Measurements from ENCODE around the gene SEPTIN10.
"Not testable (repeated sequence)": the region's sequence is repeated elsewhere in the genome, so short reads cannot be mapped to it uniquely, and the experiment has no call there.

The SEPTIN10 gene

DNA sequence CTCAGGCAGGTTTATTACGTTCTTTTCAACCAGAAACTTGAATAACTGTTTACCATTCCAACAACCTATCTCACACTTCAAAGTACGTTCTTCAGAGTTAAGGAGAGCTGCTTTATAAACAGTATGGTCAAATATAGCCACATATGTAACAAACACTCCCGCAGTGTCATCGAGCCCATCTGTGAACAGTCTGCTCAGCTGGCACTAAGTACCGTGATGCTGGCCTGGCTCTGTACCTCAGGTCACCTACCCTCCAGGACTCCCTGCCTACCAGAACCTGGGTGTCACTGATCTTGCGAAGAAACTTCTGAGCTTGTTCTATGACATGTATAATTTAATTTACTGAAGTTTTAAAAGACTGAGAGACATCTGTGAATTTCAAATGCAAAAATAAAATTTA is 71.4 kb downstream of the SEPTIN10 start:
- DNase-seq, result no peak

DNA sequence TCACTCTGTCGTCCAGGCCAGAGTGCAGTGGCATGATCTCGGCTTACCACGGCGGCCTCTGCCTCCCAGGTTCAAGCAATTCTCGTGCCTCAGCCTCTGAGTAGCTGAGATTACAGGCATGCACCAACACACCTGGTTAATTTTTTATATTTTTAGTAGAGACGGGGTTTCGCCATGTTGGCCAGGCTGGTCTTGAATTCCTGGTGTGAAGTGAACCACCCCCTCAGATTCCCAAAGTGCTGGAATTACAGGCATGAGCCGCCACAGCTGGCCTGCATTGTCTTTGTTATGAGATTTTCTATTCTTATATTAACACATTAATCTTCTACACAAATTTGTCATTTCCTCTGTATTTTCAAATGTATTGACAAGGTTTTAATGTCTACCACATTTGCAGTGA is 75.2 kb downstream of the SEPTIN10 start:
- DNase-seq, result no peak

DNA sequence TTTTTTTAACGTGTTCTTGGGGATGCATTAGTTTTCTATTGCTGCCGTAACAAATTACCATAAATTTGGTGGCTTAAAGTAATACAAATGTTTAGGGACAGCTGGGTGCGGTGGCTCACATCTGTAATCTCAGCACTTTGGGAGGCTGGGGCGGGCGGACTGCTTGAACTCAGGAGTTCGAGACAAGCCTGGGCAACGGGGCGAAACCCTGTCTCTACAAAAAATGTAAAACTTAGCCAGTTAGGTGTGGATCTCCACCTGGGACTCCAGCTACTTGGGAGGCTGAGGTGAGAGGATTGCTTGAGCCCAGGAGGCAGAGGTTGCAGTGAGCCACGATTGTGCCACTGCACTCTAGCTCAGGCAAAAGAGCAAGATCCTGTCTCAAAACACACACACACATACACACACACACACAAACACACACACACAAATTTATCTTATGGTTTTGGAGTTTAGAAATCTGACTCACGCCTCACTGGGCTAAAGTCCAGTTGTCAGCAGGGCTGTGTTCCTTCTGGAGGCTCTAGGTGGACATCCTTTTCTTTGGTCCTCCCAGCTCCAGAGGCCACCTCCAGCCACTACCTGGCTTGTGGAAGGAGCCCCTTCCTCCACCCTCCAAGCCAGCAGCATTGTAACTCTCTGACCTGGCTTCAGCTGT is 76.1 kb downstream of the SEPTIN10 start:
- no peak for DNase-seq

GRCh38 chr2:109536556-109536955 is 77.2 kb downstream of the SEPTIN10 start:
- DNase-seq, result not testable (repeated sequence)

DNA sequence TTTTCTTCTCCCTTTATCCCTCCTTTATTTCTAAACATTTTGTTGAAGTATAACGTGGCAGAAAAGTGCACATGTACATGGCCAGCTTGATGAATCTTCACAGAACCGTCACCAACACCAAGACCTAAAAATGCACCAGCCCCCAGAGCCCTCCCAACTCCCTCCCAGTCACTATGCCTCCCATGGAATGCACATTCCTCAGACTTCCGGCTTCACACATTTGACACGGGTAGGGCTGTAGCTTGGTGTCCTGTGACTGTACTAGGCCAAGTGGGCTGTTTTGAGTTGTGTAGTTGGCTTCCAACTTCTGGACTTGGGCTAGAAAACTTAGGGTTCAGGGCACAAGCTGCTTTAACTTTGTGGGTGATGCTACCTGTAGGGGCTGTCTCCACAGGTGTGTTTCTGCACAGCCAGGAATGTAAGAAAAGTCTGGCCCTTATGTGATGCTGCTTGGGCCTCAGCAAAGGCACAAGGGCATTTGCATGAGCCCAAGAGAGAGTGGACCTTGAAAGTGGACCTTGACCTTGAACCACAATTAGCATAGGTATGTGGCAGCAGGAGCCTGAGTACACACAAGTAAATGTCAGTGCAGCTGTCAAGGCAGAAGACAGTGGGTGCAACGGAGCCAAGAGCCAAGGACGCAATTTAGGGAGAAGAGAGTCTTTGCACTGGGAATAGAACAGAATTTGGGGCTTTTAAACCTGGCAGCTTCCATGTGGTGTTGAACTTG is 78.4 kb downstream of the SEPTIN10 start:
- DNase-seq, result no peak

DNA sequence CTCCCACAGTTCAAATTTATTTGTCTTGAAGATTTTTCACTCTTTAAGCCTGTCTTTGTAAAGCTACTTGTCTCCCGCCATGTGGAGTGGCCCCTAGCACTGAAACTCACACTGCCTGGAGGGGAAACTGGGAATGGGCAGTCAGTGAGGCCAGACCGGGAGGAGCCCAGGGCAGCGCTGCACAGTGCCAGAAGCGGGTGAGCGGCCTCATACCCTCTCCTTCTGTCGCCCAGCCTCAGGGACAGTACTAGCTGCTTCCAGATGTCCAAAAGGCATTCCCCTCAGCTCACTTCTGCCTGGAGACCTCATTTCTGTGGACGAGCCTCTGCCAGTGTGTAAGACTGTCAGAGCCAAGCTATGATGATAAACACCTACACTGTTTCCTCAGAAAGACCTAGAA is 79.9 kb downstream of the SEPTIN10 start:
- no peak for DNase-seq

DNA sequence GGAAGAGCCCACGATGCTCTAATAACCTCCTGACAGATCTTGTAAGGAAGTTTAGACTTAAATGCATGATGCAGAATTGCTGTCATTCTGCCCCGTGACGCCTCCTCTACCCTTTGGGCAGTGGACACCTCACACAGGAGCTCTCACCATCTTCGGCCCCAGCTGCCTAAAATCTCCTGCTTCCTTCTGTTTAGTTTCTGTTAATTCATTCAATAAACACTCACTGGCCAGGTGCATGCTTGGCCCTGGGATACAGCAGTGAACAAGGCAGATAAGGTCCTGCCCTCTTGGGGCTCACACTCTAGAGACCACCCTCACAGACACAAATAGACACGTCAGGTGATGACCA is 81.1 kb downstream of the SEPTIN10 start:
- DNase-seq, result no peak

- DNase-seq, result no peak
Observed at GRCh38 chr2:109531896-109532727, 81.7 kb downstream of the SEPTIN10 start.

DNA sequence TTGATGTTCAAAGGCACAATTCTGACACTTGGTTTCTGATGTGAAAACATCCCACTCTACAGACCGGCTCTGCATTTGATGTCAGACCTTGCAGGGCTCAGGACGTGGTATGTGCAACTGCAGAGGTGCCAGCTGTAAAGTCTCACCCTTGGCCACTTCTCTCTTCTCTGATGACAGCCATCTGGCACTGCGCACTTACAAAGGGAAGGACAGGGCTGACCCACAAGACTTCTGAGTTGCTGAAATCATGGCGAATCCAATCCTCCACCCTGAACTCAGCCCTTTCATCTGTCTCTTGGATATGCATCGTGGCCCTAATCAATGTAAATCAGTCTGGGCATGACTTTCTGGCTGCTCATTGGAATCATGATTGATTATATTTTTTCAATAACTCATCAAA is 82.5 kb downstream of the SEPTIN10 start:
- no peak for DNase-seq

GRCh38 chr2:109530712-109531111 is 83.1 kb downstream of the SEPTIN10 start:
- no peak for DNase-seq

DNA sequence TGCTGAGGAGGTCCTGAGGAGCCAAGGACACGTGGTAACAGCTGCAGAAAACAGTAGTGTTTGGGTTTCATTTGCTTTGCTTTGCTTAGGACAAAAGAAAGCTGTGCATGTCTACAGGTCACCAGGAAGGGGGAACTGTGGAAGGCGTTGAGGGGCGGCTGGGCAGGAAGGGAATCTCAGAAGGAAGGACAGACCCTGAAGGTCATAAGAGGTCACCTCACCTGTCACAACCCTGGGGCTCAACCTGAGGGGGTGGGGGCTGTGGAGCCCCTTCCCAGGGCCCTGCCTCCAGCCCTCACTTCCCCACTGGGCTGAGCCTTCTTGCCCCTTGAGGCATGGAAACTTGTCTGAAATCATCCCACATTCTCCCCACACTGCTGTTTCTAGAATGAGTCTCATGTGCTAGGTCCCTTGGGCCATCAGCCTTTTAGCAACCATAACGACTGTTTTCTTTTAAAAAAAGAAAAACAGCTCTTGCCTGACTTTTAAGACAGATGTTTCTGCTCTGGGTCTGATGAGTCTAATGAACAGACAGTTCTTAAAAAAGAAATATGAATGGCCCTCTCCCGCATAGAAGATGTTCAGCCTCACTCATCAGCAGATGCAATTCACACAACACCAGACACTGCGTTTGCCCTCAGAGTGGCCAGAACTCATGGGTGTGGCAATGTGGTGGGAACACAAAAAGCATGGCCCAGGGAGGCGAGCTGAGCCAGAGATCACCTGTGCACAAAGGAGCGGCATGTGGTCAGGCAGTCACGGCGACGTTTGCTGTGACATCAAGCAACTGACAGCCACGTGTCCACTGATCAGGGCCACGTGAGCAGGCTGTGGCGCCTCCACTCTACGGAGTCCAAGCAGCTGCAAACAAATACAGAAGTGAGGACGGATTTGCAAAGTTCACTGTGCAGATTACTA is 84.0 kb downstream of the SEPTIN10 start:
- no peak for DNase-seq

- DNase-seq, result no peak
Observed at GRCh38 chr2:109528811-109529501, 84.8 kb downstream of the SEPTIN10 start.

GRCh38 chr2:109527846-109528705 is 85.7 kb downstream of the SEPTIN10 start:
- DNase-seq, result no peak

- DNase-seq, result no peak
Observed at GRCh38 chr2:109527079-109527478, 86.7 kb downstream of the SEPTIN10 start.

DNA sequence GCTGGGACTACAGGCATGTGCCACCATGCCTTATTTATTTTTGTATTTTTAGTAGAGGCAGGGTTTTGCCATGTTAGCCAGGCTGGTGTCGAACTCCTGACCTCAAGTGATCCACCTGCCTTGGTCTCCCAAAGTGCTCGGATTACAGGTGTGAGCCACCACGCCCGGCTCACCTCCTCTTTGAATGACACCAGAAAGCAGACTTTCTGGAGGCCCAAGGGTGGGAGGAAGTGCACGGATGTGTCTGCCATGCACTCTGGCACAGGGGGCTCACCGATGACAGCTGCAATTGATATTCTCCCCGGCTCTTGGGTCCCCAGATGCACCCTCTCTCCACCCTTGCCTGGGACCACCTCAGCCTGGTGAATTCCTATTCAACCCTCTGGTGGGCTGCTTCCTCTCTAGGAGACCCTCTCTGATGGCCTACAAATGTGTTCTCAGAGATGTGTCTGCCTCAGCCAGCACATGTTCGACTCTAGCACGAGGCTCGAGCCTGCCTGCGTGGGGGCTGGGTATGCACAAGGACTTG is 87.3 kb downstream of the SEPTIN10 start:
- no peak for DNase-seq

DNA sequence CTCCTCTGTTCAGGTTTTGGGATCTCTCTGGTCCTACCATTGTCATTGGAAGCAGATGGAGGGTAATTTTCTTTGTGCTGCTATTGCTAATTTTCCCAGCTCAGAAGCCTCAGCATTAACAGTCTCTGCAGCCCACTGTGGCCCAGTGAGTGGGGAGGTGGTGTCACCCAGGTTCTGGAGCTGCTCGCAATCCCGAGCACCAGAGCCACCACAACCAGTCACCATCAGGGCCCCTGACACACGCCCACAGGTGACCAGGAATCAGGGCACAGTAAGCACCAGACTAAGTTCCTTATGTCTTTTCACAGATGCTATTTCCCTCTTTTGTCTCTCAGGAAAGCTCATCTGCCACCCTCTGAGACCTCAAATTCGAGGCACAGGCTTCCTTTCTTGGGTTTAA is 87.9 kb downstream of the SEPTIN10 start:
- DNase-seq, result no peak

DNA sequence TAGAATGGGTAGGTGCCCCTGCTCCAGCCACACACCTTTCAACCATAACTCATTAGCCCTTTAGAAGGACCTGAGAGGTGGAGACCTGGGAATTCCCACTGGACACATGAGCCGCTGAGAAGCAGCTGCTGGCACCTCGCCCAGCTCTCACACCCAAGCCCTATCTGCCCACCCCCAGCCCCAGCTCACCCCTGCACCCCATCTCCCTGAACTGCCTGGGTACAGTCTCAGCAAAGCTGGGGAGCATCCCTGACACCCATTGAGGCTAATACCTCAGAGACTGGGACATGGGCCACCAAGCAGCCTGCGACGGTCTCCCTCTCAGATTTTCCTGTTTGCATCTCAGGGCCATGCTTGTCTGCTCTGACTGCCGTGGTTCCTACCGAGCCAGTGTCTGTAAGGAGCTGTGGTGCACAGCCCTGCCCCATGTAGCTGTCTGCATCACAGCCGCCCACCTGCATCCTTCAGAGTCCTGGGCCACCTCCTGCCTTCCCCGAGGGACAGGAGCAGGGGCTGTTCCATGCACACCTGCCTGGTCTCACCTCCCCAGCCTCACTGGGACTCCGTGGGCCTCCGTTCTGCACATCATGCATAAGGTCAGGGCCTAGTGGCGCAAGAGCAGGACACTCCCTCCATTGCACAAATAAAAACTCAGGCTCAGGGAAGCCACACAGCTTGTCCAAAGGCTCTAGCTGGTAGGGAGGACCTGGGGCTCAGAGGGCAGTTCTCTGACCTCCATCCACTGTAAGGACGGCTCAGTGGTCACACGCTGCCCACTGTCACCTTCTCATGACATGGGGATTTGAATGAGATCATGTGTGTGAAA is 90.0 kb downstream of the SEPTIN10 start:
- no peak for DNase-seq

- no peak for DNase-seq
Observed at GRCh38 chr2:109523121-109523520, 90.6 kb downstream of the SEPTIN10 start.

DNA sequence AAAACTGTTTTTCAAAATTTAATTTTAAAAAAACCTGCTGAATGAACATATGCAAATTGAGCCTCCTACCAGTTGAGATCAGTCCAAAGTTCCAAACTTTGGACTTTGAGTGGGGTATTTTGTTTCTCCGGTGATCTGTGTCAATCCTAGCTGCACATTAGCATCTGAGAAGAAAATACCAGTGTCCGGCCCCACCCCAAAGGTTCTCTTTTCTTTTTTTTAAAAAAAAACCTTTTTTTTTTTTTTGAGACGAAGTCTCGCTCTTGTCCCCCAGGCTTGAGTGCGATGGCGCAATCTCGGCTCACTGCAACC is 91.7 kb downstream of the SEPTIN10 start:
- no peak for DNase-seq
